Cardiac septum (tissue), 1 donor: ENCODE data around the gene TNFRSF14. TPM values are rescaled to one million over a fixed set of nuclear protein-coding genes. Genes with fewer than 3 reads are reported as not detected.

Experiments used
- DNase-seq: peaks from one replicate; pipeline ENCODE4 v3.0.0-alpha.2; 2020; ENCODE audit warnings: low spot score
- intact Hi-C: fragments of 100-400 bp; cut with DNase I; formaldehyde crosslinking; loops from one replicate; pipeline ENCODE4 v1.14.0; 2022
- total RNA-seq: library from RNA; stranded (reverse); fragmentation: NEBNext Ultra II Directional; extraction: Animal tissue kit (Norgen Biotek cat#: 25700); gene quantifications from one replicate; pipeline ENCODE4 v1.2.1, GENCODE V29; 2021
- donor health status: DM: no; HTN: no; CAD: no.

Gene TNFRSF14
- total RNA-seq, 1 donor from 2014 or later: 13.8 TPM

GRCh38 chr1:2604156-2604843 is 48.1 kb downstream of the TNFRSF14 start:
- peak; percentile 60 for DNase-seq
- intact Hi-C loops: no loop called here

GRCh38 chr1:2604844-2605508 is 48.8 kb downstream of the TNFRSF14 start:
- peak; percentile 44 for DNase-seq
- intact Hi-C loops: no loop called here

DNA sequence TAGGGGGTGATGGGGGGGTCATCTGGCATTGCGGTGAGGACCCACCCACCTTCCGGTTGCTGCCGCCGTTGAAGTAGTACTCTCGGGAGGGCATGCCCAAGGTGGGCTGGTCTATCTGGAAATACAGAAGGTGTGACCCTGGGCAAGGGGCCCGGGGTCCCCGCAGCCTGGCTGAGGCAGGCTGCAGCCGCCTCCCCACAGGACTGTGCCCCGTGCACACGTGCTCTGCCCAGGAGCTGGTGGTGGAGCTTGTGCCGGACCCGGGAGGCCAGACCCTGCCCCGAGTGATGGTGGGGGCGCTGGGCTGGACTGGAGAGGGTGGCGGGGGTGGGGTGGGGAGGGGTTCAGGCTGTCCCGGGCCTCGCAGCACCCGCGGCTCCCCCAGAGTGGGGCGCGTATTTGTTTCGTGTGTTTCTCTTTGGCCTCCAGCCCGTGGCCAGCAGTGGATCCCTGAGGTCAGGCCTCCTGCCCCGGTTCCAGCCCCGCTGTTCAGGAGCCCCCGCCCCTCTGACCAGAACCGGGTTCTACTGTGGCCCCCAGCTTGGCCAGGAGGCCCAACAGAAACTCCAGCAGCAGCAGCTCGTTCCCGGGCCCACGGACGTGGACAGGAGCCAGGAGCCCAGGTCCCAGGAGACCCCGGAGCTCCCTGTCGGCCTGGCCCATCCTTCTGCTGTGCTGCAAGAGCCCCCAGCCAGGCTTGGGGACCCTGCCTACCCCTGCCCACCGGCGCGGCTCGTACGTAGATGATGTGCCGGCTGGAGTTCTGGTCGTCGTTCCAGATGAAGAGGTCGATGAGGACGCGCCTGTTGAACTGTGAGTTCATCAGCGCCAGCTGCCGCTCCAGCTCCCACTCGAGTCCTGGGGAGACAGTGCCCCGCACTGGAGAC is 49.6 kb downstream of the TNFRSF14 start:
- intact Hi-C loops: no loop called here
- DNase-seq: peak; percentile 55

GRCh38 chr1:2606396-2606880 is 50.3 kb downstream of the TNFRSF14 start:
- DNase-seq: peak; percentile 33
- intact Hi-C loops: no loop called here

DNA sequence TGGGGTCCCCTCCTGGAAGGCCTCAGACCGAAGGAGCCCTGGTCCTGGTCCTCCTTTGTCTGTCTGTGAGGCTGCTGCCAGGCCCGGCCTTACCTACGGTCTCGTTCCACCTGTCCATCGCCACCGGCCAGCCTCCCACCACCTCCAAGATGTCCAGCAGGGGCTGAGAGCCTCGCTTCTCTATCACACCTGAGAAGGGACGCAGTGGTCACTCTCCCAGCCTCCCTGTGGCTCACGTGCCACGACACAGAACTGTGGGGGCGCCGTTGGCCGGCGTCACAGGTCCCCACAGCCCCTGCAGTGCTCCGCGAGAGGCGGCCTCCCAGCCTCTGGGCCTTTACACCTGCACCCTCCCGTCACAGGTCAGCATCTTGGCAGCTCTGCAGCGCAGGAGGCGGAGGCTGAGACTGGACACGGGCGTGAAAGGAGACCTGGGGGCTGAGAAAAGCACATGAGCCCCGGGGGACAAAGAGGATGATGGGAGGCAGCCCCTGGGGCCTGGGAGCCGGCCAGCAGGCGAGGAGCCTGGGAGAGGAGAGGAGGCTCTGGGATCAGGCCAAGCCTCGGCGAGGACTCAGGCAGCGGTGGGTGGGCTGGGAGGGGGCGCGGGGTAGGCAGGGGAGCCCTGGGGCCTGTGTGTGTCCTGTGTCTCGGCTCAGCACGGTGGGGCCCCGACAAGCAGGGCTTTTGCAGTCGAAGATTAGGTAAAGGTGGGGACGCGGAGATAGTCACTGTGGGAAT is 50.9 kb downstream of the TNFRSF14 start:
- intact Hi-C loops: no loop called here
- peak; percentile 70 for DNase-seq

GRCh38 chr1:2607641-2608091 is 51.5 kb downstream of the TNFRSF14 start:
- peak; percentile 64 for DNase-seq
- intact Hi-C loops: no loop called here

- intact Hi-C loops: no loop called here
- peak; percentile 66 for DNase-seq
Observed at GRCh38 chr1:2609319-2610035, 53.3 kb downstream of the TNFRSF14 start.

DNA sequence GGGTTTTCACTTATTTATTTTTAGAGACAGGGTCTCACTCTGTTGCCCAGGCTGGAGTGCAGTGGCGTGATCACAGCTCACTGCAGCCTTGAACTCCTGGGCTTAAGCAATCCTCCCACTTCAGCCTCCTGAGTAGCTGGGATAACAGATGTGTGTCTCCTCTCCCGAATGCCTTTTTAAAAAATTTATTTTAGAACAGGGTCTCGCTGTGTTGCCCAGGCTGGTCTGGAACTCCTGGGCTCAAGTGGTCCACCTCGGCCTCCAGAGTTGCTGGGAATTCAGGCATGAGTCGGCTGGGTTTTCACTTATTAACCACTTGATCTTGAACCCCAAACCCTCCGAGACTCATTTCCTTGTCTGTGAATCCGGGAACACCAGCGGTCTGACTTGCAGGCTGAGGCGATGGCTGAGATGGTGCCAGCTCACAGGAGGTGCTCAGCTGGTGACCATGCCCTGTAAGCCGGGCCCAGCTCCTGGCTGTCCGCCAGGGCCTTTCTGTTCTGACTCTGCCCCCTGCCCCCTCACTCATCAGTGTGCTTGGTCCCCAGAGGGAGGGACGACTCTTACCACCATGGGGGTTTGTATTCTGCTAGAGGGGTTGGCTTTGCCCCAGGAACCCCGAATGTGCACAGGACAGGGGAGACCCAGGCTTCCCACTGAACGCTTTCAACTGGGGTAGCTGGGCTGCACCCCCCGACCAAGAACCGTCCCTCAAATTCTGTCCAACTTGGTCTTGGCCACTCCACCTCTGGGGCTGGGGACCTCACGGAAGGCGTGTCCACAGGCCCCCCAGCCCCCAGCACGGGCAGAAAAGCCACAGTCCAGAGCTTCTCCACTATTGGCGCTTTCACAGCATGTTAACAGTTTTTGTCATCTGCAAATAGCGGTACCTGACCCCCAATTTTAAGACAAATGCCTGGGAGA is 54.1 kb downstream of the TNFRSF14 start:
- DNase-seq: peak; percentile 66
- intact Hi-C loops: no loop called here

GRCh38 chr1:2611031-2611501 is 54.9 kb downstream of the TNFRSF14 start:
- peak; percentile 46 for DNase-seq
- intact Hi-C loops: no loop called here

GRCh38 chr1:2611621-2612437 is 55.7 kb downstream of the TNFRSF14 start:
- intact Hi-C loops: no loop called here
- DNase-seq: peak; percentile 36

DNA sequence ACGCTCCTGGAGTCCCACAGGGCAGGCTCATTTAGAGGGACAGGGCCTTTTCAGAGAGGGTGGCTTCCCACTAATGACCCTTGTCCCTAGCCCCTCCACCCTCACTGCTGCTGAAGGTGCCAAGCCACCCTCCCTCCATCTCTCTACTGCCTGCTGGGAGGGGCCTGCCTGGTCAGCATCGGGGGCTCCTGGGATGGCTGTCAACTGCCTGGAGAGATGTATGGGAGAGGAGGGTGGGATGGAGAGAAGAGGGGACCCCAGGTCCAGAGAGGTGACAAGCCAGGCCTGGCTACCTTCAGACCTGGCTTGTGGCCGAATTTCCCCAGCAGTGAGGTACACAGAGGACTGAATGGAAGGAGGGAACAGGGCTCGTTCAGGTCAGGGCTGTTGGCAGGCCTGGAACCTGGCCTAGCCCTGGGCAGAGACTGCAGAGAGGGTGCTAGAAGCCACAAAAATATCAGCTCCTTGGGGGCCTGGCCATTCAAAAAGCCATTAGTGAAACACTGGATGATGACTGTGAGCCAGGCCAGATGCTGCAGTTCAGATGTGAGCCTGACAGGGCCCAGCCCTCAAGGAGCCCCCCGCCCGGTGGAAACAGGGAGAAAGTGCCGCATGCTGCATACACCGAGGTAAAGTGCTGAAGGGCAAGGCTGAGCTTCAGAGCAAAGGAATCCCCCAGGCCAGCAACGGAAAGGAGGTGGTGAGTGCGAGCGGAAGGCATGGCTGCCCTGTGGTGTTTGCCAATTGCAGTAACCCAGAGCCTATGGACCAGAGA is 56.6 kb downstream of the TNFRSF14 start:
- peak; percentile 50 for DNase-seq
- intact Hi-C loops: no loop called here

Other genes with a start within 250 kb of the TNFRSF14 start
- 3.6 TPM for gene MORN1, start 164.8 kb upstream of the TNFRSF14 start, total RNA-seq
- gene RER1, start 164.5 kb upstream of the TNFRSF14 start, total RNA-seq: 81.9 TPM
- 18.1 TPM for gene PEX10, start 143.8 kb upstream of the TNFRSF14 start, total RNA-seq
- gene PLCH2, start 80.1 kb upstream of the TNFRSF14 start, total RNA-seq: 0.11 TPM
- gene PANK4, start 29.8 kb upstream of the TNFRSF14 start, total RNA-seq: 37.1 TPM
- 2.0 TPM for gene HES5, start 26.1 kb upstream of the TNFRSF14 start, total RNA-seq
- gene PRXL2B, start 30.4 kb downstream of the TNFRSF14 start, total RNA-seq: 3.4 TPM
- not detected for gene MMEL1, start 76.6 kb downstream of the TNFRSF14 start, total RNA-seq
- gene TTC34, start 245.3 kb downstream of the TNFRSF14 start, total RNA-seq: 0.35 TPM